Astrocyte of the cerebellum (primary cell): ENCODE results near the gene SMIM41.

Experiments used
- DNase-seq: peaks from one replicate; pipeline ENCODE4 v3.0.0-alpha.2; 2011; ENCODE audit warnings: low read depth
- H3K4me3 ChIP-seq: 2 replicates; pipeline ENCODE4 v1.5.1; 2011; ENCODE audit warnings: mild to moderate bottlenecking, low read depth, low read length, moderate library complexity
- CTCF ChIP-seq: IDR thresholded peaks from 2 replicates; pipeline ENCODE4 v1.5.1; 2012; ENCODE audit warnings: low read length, low read depth, moderate library complexity, mild to moderate bottlenecking; ENCODE audit errors: missing control alignments
- in situ Hi-C: cut with HindIII; loops from 2 replicates; pipeline ENCODE4 v1.10.0; 2017; ENCODE audit warnings: low sequenced_read_pairs

Gene SMIM41

GRCh38 chr12:52123487-52124186 lies 44.1 kb downstream of the SMIM41 start:
- TF ChIP-seq CTCF = no peak
- H3K4me3 ChIP-seq = no peak overlapping the region
- in situ Hi-C loops = no loop called here
- DNase-seq = no peak

GRCh38 chr12:52125476-52125900 lies 46.0 kb downstream of the SMIM41 start:
- H3K4me3 ChIP-seq = no peak overlapping the region
- in situ Hi-C loops = no loop called here
- TF ChIP-seq CTCF = no peak
- no peak for DNase-seq

- in situ Hi-C loops = no loop called here
- DNase-seq = no peak
- TF ChIP-seq CTCF = no peak
- H3K4me3 ChIP-seq = no peak overlapping the region
These were observed 46.6 kb downstream of the SMIM41 start for GRCh38 chr12:52126050-52126604.

GRCh38 chr12:52126605-52127578 lies 47.4 kb downstream of the SMIM41 start:
- H3K4me3 ChIP-seq = no peak overlapping the region
- no peak for DNase-seq
- no peak for TF ChIP-seq CTCF
- in situ Hi-C loops = no loop called here

- DNase-seq = no peak
- no peak overlapping the region for H3K4me3 ChIP-seq
- in situ Hi-C loops = no loop called here
- no peak for TF ChIP-seq CTCF
These were observed 48.4 kb downstream of the SMIM41 start for GRCh38 chr12:52127683-52128450.

GRCh38 chr12:52130711-52131110 lies 51.2 kb downstream of the SMIM41 start:
- in situ Hi-C loops = no loop called here
- no peak overlapping the region for H3K4me3 ChIP-seq
- no peak for DNase-seq
- no peak for TF ChIP-seq CTCF
